Stomach (tissue), 4 donors: ENCODE results near the gene CHEK1.

ENCODE experiments used
- CTCF ChIP-seq, 7 experiments: fragments of 450-650 bp in 4 of 7; fragments of 200-600 bp in 3 of 7; sonication (generic) in 3 of 7; IDR thresholded peaks; one replicate each; pipeline ENCODE4 v1.5.1; 2016 to 2019; ENCODE audit warnings: antibody characterized with exemption in 7 of 7, control low read depth in 2 of 7, mild to moderate bottlenecking in 1 of 7
- EP300 ChIP-seq: sonication (generic); formaldehyde crosslinking; IDR thresholded peaks from one replicate; pipeline ENCODE4 v1.6.1; 2017; ENCODE audit warnings: antibody characterized with exemption
- POLR2A ChIP-seq, 4 donors: fragments of 450-650 bp; IDR thresholded peaks; one replicate each; pipeline ENCODE4 v1.6.1; 2016; ENCODE audit warnings: antibody characterized with exemption in 4 of 4, control low read depth in 2 of 4, mild to moderate bottlenecking in 1 of 4, moderate library complexity in 1 of 4

GRCh38 chr11:125724125-125724524 is 99.2 kb downstream of the CHEK1 start:
- TF ChIP-seq CTCF (IDR thresholded peaks at IDR 0.05) (peak in 1 of 7 experiments; percentile 11), EP300 (no peak), POLR2A (IDR thresholded peaks at IDR 0.05) (no peak)
